ENCODE data around the gene SH3RF1.

Gene SH3RF1

GRCh38 chr4:169050881-169051760 is 219.6 kb downstream of the SH3RF1 start:
- no peak overlapping the region for H3K27ac ChIP-seq
- no peak overlapping the region for H2AFZ ChIP-seq
- no peaks in the 10 kb centered on the region for H3K9me3 ChIP-seq (ENCODE audit: control insufficient read depth, low read length)
- H3K4me3 ChIP-seq (ENCODE audit: low read depth, low read length): no peak overlapping the region
- H3K4me1 ChIP-seq: no peaks in the 10 kb centered on the region
- H3K79me2 ChIP-seq: no peaks in the 10 kb centered on the region
- no peak overlapping the region for H3K9ac ChIP-seq
- TF ChIP-seq CTCF (IDR thresholded peaks at IDR 0.05): no peak
- H3K36me3 ChIP-seq (ENCODE audit: control insufficient read depth, insufficient read depth, low read length): no peaks in the 10 kb centered on the region
- no peaks in the 10 kb centered on the region for H3K27me3 ChIP-seq (ENCODE audit: control insufficient read depth, insufficient read depth, low read length)
- H3K4me2 ChIP-seq (ENCODE audit: low read length): no peak overlapping the region

DNA sequence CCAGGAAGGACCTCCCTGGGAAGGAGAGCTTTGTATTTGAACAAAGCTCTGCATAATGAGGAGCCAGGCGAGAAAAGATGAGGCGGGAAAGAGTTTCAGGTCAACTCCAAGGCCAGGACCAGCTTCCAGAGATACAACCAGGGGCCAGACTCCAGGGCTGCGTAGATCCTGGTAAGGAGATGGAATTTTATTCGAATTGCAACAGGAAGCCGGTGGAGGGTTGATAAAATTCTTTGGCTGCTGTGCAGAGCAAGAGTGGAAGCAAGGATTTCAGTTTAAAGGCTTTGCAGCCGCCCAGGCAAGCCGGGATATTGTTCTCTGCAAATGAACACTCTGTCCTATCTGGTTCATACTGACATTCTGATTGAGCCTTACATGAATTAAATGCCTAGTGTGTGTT is 220.5 kb downstream of the SH3RF1 start:
- Histone ChIP-seq H2AFZ (no peak overlapping the region), H3K4me1 (no peaks in the 10 kb centered on the region), H3K79me2 (no peaks in the 10 kb centered on the region), H3K27ac (no peak overlapping the region), H3K9me3 (ENCODE audit: control insufficient read depth, low read length) (no peaks in the 10 kb centered on the region), H3K27me3 (ENCODE audit: control insufficient read depth, insufficient read depth, low read length) (no peaks in the 10 kb centered on the region), H3K4me3 (ENCODE audit: low read depth, low read length) (no peak overlapping the region), H3K9ac (no peak overlapping the region), H3K36me3 (ENCODE audit: control insufficient read depth, insufficient read depth, low read length) (no peaks in the 10 kb centered on the region), H3K4me2 (ENCODE audit: low read length) (no peak overlapping the region)
- TF ChIP-seq CTCF (IDR thresholded peaks at IDR 0.05): no peak

DNA sequence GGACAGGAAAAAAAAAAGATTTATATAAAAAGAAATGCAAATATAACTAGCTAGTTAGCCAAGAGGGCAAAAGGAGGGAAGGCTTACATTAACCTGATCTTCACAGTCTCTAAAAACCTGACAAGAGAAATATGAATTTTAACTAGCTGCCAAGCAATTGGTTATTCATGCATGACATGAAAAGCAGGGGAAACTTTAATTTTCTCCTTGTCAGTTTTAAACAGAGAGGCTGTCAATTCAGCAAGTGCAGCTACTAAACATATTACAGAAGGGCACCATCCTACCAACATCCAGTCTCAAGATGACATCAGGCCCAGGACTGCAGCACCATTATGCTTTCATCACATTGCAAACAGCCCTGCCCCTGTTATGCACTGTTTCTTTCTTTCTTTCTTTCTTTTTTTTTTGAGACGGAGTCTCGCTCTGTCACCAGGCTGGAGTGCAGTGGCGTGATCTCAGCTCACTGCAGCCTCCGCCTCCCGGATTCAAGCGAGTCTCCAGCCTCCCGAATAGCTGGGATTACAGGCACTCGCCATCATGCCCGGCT is 221.8 kb downstream of the SH3RF1 start:
- Histone ChIP-seq H3K27ac (no peak overlapping the region), H3K27me3 (ENCODE audit: control insufficient read depth, insufficient read depth, low read length) (no peaks in the 10 kb centered on the region), H3K79me2 (no peaks in the 10 kb centered on the region), H3K9me3 (ENCODE audit: control insufficient read depth, low read length) (no peaks in the 10 kb centered on the region), H3K4me2 (ENCODE audit: low read length) (no peak overlapping the region), H3K4me3 (ENCODE audit: low read depth, low read length) (no peak overlapping the region), H3K4me1 (no peaks in the 10 kb centered on the region), H3K9ac (no peak overlapping the region), H3K36me3 (ENCODE audit: control insufficient read depth, insufficient read depth, low read length) (no peaks in the 10 kb centered on the region), H2AFZ (no peak overlapping the region)
- TF ChIP-seq CTCF (IDR thresholded peaks at IDR 0.05): no peak

- Histone ChIP-seq H3K27me3 (ENCODE audit: control insufficient read depth, insufficient read depth, low read length) (no peaks in the 10 kb centered on the region), H3K4me1 (no peaks in the 10 kb centered on the region), H3K9me3 (ENCODE audit: control insufficient read depth, low read length) (no peaks in the 10 kb centered on the region), H3K79me2 (no peaks in the 10 kb centered on the region), H3K27ac (no peak overlapping the region), H3K36me3 (ENCODE audit: control insufficient read depth, insufficient read depth, low read length) (no peaks in the 10 kb centered on the region), H3K9ac (no peak overlapping the region), H3K4me2 (ENCODE audit: low read length) (no peak overlapping the region), H2AFZ (no peak overlapping the region), H3K4me3 (ENCODE audit: low read depth, low read length) (no peak overlapping the region)
- TF ChIP-seq CTCF (IDR thresholded peaks at IDR 0.05): no peak
These were observed 222.8 kb downstream of the SH3RF1 start for GRCh38 chr4:169047956-169048355.
